WTC11 (cell line): ENCODE measurements around the gene LIPT1. TPM values are rescaled to one million over a fixed set of nuclear protein-coding genes. Genes with fewer than 3 reads are reported as not detected.
"Not testable (repeated sequence)": the region's sequence is repeated elsewhere in the genome, so short reads cannot be mapped to it uniquely, and the experiment has no call there.

ENCODE experiments used
- ATAC-seq: fragments of 200-7000 bp; cut with Tn5 transposase; 2 replicates; pipeline ENCODE4 v1.10.0; 2021; ENCODE audit warnings: mild to moderate bottlenecking, moderate library complexity
- CTCF ChIA-PET: fragments of 300-600 bp; sonication (Branson Sonifier 250); formaldehyde crosslinking; loops from one replicate; lab custom pipeline; 2021; ENCODE audit warnings: antibody characterized with exemption; lab: Charles Lee
- POLR2A ChIA-PET: fragments of 350-600 bp; sonication (Branson Sonifier 250); formaldehyde crosslinking; loops from one replicate; lab custom pipeline; 2021; ENCODE audit warnings: antibody characterized with exemption; lab: Charles Lee
- DNase-seq: peaks from one replicate; pipeline ENCODE4 v3.0.0; 2021; ENCODE audit warnings: low spot score
- H3K27ac Mint-ChIP-seq: 2 replicates; pipeline ENCODE4 v1.8.0; 2021; ENCODE audit warnings: mixed read lengths
- H3K27me3 Mint-ChIP-seq: 2 replicates; pipeline ENCODE4 v1.8.0; 2021; ENCODE audit warnings: low read depth, mild to moderate bottlenecking, moderate library complexity, mixed read lengths
- H3K36me3 Mint-ChIP-seq: 2 replicates; pipeline ENCODE4 v1.8.0; 2021; ENCODE audit warnings: mixed read lengths
- H3K4me1 Mint-ChIP-seq: 2 replicates; pipeline ENCODE4 v1.8.0; 2022; ENCODE audit warnings: mixed read lengths
- H3K4me3 Mint-ChIP-seq: 2 replicates; pipeline ENCODE4 v1.8.0; 2021; ENCODE audit warnings: mild to moderate bottlenecking, moderate library complexity, mixed read lengths
- H3K9me3 Mint-ChIP-seq: 2 replicates; pipeline ENCODE4 v1.8.0; 2021; ENCODE audit warnings: mixed read lengths
- ATF3 ChIP-seq: sonication (generic); formaldehyde crosslinking; conservative IDR thresholded peaks from 2 replicates; pipeline ENCODE4 v1.8.1; 2022; ENCODE audit warnings: mild to moderate bottlenecking, missing genetic modification reagents
- CTCF ChIP-seq: fragments of 200-600 bp; IDR thresholded peaks from 2 replicates; pipeline ENCODE4 v1.8.0; 2022; ENCODE audit warnings: antibody characterized with exemption
- FOXK1 ChIP-seq: sonication (generic); formaldehyde crosslinking; IDR thresholded peaks from 2 replicates; pipeline ENCODE4 v1.8.0; 2022; ENCODE audit warnings: mild to moderate bottlenecking, moderate library complexity, missing genetic modification reagents
- GRHL2 ChIP-seq: fragments of 250-450 bp; sonication (Bioruptor Pico); IDR thresholded peaks from 2 replicates; pipeline ENCODE4 v1.8.0; 2022; ENCODE audit warnings: mild to moderate bottlenecking, moderate library complexity; ENCODE audit not compliant: insufficient replicate concordance, severe bottlenecking
- HMGA2 ChIP-seq: fragments of 250-450 bp; sonication (Bioruptor Pico); IDR thresholded peaks from 2 replicates; pipeline ENCODE4 v1.4.0; 2021; ENCODE audit warnings: mild to moderate bottlenecking, moderate library complexity
- JUN ChIP-seq: sonication (generic); formaldehyde crosslinking; IDR thresholded peaks from 2 replicates; pipeline ENCODE4 v1.8.0; 2023; ENCODE audit warnings: mild to moderate bottlenecking, missing genetic modification reagents
- KAT7 ChIP-seq: sonication (generic); formaldehyde crosslinking; IDR thresholded peaks from 2 replicates; pipeline ENCODE4 v1.8.1; 2023; ENCODE audit warnings: missing genetic modification reagents, mild to moderate bottlenecking, borderline replicate concordance
- OVOL2 ChIP-seq: fragments of 250-450 bp; sonication (Bioruptor Pico); IDR thresholded peaks from 2 replicates; pipeline ENCODE4 v1.9.0; 2021; ENCODE audit warnings: mild to moderate bottlenecking, borderline replicate concordance
- PRRX2 ChIP-seq: fragments of 250-450 bp; sonication (Bioruptor Pico); IDR thresholded peaks from 2 replicates; pipeline ENCODE4 v1.8.0; 2021; ENCODE audit warnings: mild to moderate bottlenecking
- SMAD3 ChIP-seq: sonication (generic); formaldehyde crosslinking; IDR thresholded peaks from 2 replicates; pipeline ENCODE4 v1.8.0; 2022; ENCODE audit warnings: missing genetic modification reagents, mild to moderate bottlenecking, borderline replicate concordance
- ZNF219 ChIP-seq: sonication (generic); formaldehyde crosslinking; IDR thresholded peaks from 2 replicates; pipeline ENCODE4 v1.8.0; 2023; ENCODE audit warnings: missing genetic modification reagents, mild to moderate bottlenecking, borderline replicate concordance
- ZNF512 ChIP-seq: sonication (generic); formaldehyde crosslinking; IDR thresholded peaks from 2 replicates; pipeline ENCODE4 v1.8.1; 2022; ENCODE audit warnings: missing genetic modification reagents, borderline replicate concordance
- ZSCAN18 ChIP-seq: fragments of 250-450 bp; sonication (Bioruptor Pico); IDR thresholded peaks from 2 replicates; pipeline ENCODE4 v2.1.2; 2022; ENCODE audit warnings: mild to moderate bottlenecking, moderate library complexity
- total RNA-seq: library from RNA; stranded (reverse); gene quantifications from 3 replicates; pipeline ENCODE4 v1.2.3, GENCODE V29; 2021
- TF ChIP-seq, protein P1 (sequence below): sonication (generic); formaldehyde crosslinking; IDR thresholded peaks from 2 replicates; pipeline ENCODE4 v1.8.1; 2023; ENCODE audit warnings: mild to moderate bottlenecking, moderate library complexity, missing genetic modification reagents
- TF ChIP-seq, protein P2 (sequence below): sonication (generic); formaldehyde crosslinking; IDR thresholded peaks from 2 replicates; pipeline ENCODE4 v1.8.1; 2022; ENCODE audit warnings: mild to moderate bottlenecking, moderate library complexity, missing genetic modification reagents
- TF ChIP-seq, protein P3 (sequence below): sonication (generic); formaldehyde crosslinking; IDR thresholded peaks from 2 replicates; pipeline ENCODE4 v1.8.0; 2023; ENCODE audit warnings: missing genetic modification reagents, mild to moderate bottlenecking, borderline replicate concordance

The LIPT1 gene
- total RNA-seq, 1 experiment from 2014 or later = 9.7 TPM

- ChIA-PET POLR2A (no interaction called here), CTCF (no interaction called here)
- Mint-ChIP-seq H3K9me3 (peaks cover 50% of the 10 kb centered on the region), H3K4me3 (no peak overlapping the region), H3K27me3 (peaks cover 38% of the 10 kb centered on the region), H3K27ac (no peak overlapping the region), H3K4me1 (no peaks in the 10 kb centered on the region), H3K36me3 (peaks cover 45% of the 10 kb centered on the region)
- DNase-seq (no peak), ATAC-seq (no peak)
- TF ChIP-seq, protein P1, sequence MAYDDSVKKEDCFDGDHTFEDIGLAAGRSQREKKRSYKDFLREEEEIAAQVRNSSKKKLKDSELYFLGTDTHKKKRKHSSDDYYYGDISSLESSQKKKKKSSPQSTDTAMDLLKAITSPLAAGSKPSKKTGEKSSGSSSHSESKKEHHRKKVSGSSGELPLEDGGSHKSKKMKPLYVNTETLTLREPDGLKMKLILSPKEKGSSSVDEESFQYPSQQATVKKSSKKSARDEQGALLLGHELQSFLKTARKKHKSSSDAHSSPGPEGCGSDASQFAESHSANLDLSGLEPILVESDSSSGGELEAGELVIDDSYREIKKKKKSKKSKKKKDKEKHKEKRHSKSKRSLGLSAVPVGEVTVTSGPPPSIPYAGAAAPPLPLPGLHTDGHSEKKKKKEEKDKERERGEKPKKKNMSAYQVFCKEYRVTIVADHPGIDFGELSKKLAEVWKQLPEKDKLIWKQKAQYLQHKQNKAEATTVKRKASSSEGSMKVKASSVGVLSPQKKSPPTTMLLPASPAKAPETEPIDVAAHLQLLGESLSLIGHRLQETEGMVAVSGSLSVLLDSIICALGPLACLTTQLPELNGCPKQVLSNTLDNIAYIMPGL = no peak
- no peak for TF ChIP-seq FOXK1
- TF ChIP-seq ZNF512 (CRISPR knock-in tag) = no peak
- no peak for TF ChIP-seq HMGA2 (CRISPR knock-in tag)
- TF ChIP-seq, protein P2, sequence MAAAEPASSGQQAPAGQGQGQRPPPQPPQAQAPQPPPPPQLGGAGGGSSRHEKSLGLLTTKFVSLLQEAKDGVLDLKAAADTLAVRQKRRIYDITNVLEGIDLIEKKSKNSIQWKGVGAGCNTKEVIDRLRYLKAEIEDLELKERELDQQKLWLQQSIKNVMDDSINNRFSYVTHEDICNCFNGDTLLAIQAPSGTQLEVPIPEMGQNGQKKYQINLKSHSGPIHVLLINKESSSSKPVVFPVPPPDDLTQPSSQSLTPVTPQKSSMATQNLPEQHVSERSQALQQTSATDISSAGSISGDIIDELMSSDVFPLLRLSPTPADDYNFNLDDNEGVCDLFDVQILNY (CRISPR knock-in tag) = no peak
- TF ChIP-seq KAT7 (CRISPR knock-in tag) = no peak
- TF ChIP-seq ZSCAN18 (CRISPR knock-in tag) = no peak
- no peak for TF ChIP-seq ZNF219 (CRISPR knock-in tag)
- TF ChIP-seq OVOL2 (CRISPR knock-in tag) = no peak
- TF ChIP-seq JUN (CRISPR knock-in tag) = no peak
These were observed 26.8 kb upstream of the LIPT1 start for GRCh38 chr2:99127981-99128380.

DNA sequence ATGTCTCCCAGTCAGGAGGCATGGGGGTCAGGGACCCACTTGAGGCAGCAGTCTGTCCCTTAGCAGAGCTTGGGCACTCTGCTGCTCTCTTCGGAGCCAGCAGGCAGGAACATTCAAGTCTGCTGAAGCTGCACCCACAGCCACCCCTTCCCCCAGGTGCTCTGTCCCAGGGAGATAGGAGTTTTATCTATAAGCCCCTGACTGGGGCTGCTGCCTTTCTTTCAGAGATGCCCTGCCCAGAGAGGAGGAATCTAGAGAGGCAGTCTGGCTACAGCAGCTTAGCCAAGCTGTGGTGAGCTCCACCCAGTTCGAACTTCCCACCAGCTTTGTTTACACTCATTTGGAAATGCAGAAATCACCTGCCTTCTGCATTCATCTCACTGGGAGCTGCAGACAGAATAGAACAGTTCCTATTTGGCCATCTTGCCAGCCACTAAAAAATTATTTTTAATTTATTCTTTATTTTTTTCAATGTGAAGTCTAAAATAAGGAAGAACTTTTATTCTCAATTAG is 19.7 kb upstream of the LIPT1 start:
- Mint-ChIP-seq H3K9me3 (peaks cover 78% of the 10 kb centered on the region), H3K36me3 (peaks cover 82% of the 10 kb centered on the region), H3K27me3 (peaks cover 59% of the 10 kb centered on the region)
- H3K27ac Mint-ChIP-seq, DNase-seq, H3K4me1 Mint-ChIP-seq, ATAC-seq, POLR2A ChIA-PET, H3K4me3 Mint-ChIP-seq: not testable (repeated sequence)
- CTCF ChIA-PET = interaction anchor here (1.4 kb wide), 1 partner anchor 19 kb away, joined by 3 read pairs; the partner anchor contains the start of genes LIPT1 and TSGA10

DNA sequence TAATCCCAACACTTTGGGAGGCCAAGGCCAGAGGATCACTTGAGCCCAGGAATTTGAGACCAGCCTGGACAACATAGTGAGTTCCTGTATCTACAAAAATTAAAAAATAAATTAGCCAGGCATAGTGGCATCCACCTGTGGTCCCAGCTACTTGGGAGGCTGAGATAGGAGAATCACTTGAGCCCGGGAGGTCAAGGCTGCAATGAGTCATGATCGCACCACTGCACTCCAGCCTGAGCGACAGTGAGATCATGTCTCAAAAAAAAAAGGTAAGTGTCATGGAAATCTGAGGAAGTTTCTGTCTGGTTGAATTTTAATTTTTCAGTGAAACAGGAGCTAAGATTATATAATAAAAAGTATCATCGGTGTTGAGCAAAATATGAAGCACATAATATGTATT is 15.8 kb upstream of the LIPT1 start:
- Mint-ChIP-seq H3K9me3 (peaks cover 39% of the 10 kb centered on the region), H3K27me3 (peaks cover 25% of the 10 kb centered on the region), H3K36me3 (peaks cover 43% of the 10 kb centered on the region), H3K4me3 (no peak overlapping the region), H3K4me1 (peaks cover 16% of the 10 kb centered on the region), H3K27ac (no peak overlapping the region)
- no peak for ATAC-seq
- DNase-seq = no peak
- ChIA-PET CTCF (no interaction called here), POLR2A (no interaction called here)
- TF ChIP-seq, protein P3, sequence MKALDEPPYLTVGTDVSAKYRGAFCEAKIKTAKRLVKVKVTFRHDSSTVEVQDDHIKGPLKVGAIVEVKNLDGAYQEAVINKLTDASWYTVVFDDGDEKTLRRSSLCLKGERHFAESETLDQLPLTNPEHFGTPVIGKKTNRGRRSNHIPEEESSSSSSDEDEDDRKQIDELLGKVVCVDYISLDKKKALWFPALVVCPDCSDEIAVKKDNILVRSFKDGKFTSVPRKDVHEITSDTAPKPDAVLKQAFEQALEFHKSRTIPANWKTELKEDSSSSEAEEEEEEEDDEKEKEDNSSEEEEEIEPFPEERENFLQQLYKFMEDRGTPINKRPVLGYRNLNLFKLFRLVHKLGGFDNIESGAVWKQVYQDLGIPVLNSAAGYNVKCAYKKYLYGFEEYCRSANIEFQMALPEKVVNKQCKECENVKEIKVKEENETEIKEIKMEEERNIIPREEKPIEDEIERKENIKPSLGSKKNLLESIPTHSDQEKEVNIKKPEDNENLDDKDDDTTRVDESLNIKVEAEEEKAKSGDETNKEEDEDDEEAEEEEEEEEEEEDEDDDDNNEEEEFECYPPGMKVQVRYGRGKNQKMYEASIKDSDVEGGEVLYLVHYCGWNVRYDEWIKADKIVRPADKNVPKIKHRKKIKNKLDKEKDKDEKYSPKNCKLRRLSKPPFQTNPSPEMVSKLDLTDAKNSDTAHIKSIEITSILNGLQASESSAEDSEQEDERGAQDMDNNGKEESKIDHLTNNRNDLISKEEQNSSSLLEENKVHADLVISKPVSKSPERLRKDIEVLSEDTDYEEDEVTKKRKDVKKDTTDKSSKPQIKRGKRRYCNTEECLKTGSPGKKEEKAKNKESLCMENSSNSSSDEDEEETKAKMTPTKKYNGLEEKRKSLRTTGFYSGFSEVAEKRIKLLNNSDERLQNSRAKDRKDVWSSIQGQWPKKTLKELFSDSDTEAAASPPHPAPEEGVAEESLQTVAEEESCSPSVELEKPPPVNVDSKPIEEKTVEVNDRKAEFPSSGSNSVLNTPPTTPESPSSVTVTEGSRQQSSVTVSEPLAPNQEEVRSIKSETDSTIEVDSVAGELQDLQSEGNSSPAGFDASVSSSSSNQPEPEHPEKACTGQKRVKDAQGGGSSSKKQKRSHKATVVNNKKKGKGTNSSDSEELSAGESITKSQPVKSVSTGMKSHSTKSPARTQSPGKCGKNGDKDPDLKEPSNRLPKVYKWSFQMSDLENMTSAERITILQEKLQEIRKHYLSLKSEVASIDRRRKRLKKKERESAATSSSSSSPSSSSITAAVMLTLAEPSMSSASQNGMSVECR (CRISPR knock-in tag) = no peak
- TF ChIP-seq CTCF (no peak), SMAD3 (no peak), GRHL2 (CRISPR knock-in tag) (no peak), HMGA2 (CRISPR knock-in tag) (no peak), ATF3 (CRISPR knock-in tag) (no peak), PRRX2 (no peak)
- TF ChIP-seq, protein P1 = no peak
